NCI-H226 (cell line): ENCODE data around the gene MACROD2.
"Not testable (repeated sequence)": the region's sequence is repeated elsewhere in the genome, so short reads cannot be mapped to it uniquely, and the experiment has no call there.

Experiments
- DNase-seq: peaks from one replicate; pipeline ENCODE4 v3.0.0-alpha.2; 2015

The MACROD2 gene

DNA sequence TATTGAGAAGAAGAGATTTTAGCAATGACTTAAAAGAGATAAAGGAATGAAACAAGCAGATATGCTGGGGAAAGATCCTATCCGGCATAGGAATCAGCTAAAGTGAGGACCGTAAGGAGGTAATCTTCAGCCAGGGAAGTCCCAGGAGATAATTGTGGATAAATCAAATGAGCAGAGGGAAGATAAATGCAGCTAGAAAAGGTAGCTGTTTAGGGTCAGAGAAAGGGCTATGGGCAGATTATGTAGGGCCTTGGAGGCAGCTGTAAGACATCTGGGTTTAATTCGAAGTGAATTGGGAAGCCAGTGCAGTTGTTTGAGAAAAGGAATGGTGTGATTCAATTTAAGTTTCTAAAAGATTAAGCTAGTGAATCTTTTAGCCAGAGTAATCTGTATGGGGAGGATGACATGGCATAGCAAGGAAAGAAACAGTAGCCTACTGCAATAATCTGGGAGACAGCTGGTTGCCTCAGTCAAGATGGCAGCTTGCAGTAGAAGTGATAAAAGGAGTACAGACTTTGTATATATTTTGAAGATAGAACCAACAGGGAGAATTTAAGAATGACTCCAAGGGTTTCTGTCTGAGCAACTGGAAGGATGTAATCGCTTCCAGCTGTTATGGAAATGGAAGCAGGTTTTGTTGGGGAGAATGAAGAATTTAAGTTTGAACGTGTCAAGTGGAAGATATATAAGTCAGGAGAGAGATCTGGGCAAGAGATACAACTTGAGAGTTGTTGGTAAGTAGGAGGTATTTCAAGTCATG, 894.4 kb downstream of the MACROD2 start:
- DNase-seq = no peak

DNA sequence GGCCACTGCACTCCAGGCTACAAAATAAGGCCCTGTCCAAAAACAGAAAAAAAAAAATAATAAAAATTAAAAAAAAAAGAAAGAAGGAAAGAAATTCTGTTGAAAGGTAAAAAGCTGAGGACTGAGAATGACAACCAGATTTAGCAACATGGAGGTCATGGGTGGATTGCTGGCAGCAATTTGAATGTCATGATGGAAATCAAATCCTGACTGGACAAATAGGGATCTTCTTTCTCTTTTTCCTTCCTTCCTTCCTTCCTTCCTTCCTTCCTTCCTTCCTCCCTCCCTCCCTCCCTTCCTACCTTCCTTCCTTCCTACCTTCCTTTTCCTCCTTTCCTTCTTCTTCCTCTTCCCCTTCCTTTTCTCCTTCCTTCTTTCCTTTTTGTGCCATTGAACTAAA, 895.4 kb downstream of the MACROD2 start:
- no peak for DNase-seq

DNA sequence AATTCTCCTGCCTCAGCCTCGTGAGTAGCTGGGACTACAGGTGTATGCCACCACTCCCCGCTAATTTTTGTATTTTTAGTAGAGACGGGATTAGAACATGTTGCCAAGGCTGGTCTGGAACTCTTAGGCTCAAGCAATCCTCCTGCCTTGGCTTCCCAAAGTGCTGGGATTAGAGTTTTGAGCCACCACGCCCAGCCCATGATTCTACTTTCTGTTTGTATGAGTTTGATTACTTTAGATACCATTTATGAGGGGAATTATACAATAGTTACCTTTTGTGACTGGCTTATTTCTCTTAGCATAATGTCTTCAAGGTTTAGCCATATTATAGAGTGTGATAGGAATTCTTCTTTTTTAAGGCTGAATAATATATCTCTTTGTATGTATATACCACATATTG, 897.5 kb downstream of the MACROD2 start:
- no peak for DNase-seq

DNA sequence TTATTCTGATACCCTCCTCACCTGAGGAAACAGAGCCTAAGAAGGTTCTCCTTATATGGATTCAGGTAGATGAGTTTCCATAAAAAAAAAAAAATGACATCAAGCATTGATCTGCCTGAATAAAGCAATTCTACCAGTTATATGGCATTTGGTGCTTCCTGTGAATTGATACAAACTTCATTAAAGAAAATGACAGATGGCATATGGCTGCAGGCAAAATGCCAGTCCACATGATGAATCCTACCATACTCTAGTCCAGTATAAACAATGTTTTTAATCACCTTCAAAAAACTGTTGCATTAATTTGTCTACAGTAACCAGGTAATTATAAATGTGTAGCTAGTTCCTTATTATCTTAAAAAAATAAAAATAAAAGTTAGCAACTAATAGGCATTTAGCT, 901.3 kb downstream of the MACROD2 start:
- no peak for DNase-seq

GRCh38 chr20:14897608-14898007, 902.3 kb downstream of the MACROD2 start:
- no peak for DNase-seq

GRCh38 chr20:14902432-14903089, 907.2 kb downstream of the MACROD2 start:
- DNase-seq = no peak

- no peak for DNase-seq
Measured at GRCh38 chr20:14906908-14907434, 911.7 kb downstream of the MACROD2 start.

DNA sequence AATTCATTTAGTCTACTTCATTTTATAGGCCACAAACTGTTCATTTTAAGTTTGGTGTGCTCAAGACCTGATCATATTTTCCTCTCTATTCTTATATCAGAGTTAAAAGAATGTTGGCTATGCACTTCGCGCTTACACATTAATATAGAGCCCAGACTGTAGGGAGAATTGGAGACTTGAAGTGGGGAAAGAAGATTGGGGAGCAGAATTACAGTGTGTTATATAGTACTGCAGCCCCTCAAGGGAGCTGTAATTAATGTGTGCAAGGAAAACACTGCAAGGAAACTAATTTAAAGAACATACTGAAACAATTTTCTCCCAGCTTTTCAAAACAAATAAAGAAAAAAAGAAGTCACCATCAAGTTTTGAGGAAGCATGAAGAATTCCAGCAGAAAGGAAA, 914.8 kb downstream of the MACROD2 start:
- no peak for DNase-seq

DNA sequence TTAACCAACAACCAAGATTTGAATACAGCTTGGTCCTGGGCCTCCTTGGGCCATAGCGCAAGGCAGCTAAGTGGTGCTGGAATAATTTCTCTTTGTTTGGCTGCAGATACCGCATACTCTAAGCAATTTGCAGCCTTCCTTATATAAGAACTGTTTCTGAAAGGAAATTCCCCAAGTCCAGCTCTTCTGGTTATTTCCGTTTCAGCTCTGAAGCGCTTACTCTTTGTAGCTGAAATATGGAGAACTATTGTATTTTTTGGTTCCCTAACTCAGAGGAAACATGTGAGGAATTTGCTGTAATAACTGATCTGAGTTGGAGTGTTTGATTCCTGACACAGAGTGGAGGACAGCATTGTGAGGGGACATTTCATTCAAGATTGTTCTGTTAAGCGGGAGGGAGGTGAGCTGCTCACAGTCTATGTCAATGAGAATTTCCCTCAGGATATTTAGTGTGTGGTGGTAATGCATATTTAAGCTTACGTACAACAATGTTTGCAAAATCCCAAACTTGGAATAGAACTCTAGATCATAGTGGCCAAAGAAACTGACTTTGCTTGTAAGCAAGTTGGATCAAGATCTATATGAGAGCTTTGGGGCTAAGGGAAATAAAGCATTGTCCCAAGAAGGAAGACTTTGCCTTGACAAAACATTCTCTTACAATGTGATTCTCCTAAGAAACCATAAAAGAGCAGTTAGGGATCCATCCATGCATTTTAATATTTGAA, 918.7 kb downstream of the MACROD2 start:
- DNase-seq = no peak

GRCh38 chr20:14914633-14915032, 919.3 kb downstream of the MACROD2 start:
- DNase-seq = no peak

DNA sequence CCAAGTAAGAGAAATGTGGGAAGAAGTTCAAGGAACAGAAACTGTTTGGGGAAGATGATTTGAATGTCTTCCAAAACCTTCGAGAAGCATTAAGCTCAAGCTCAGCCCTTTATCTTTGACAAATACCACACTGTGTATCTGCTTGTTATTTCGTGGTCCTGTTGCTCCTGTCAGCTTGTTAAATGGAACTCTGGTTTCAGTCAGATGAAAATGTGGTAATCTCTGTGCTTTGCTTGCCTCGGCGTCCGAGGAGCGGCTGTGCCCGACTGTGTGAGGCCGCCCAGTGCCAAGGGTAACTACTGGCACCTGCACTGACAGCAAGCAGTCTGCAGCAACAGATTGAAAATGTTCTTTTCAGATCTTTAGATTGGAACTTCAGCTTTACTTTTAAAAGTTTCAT, 920.0 kb downstream of the MACROD2 start:
- no peak for DNase-seq

- DNase-seq = no peak
Measured at GRCh38 chr20:14916360-14916920, 921.1 kb downstream of the MACROD2 start.

DNA sequence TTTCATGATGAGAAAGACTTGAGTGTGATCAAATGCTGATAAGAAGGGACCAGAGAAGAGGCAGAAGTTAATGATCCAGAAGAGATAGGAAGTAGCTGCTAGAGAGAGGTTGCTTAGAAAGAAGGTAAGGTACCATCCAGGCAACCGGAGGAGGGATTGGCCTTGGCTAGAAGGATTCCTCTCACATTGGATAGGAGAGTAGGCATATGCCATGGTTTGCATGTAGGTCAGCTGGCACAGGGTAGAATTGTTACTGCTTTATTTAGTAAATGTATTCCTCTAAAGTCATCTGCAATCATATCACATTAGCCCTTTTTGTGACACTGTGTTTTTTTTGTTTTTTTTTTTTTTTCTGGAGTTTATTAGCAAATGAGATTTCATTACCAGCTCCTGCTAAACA, 923.0 kb downstream of the MACROD2 start:
- DNase-seq = no peak

- DNase-seq = no peak
Measured at GRCh38 chr20:14918976-14919375, 923.7 kb downstream of the MACROD2 start.

GRCh38 chr20:14919501-14920081, 924.3 kb downstream of the MACROD2 start:
- no peak for DNase-seq

GRCh38 chr20:14921513-14921912, 926.2 kb downstream of the MACROD2 start:
- DNase-seq = no peak

- no peak for DNase-seq
Measured at GRCh38 chr20:14922503-14923267, 927.4 kb downstream of the MACROD2 start.

DNA sequence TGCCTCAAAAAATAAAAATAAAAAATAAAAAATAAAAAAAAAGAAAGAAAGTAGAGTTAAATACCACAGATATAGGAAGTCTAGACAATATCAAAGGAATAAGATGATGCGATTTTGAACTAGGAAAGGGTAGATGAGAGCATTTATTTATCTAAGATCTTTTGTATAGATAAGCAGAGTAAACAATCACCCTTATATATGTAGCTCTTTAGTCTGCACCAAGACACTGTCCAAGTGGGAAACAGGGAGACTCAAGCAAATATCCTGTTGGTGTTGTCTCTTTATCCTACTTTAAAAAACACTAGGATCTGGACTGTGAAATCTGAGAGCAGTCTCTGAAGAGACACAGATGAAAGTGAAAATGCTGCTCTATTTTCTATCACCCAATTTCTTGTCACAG, 929.1 kb downstream of the MACROD2 start:
- no peak for DNase-seq

DNA sequence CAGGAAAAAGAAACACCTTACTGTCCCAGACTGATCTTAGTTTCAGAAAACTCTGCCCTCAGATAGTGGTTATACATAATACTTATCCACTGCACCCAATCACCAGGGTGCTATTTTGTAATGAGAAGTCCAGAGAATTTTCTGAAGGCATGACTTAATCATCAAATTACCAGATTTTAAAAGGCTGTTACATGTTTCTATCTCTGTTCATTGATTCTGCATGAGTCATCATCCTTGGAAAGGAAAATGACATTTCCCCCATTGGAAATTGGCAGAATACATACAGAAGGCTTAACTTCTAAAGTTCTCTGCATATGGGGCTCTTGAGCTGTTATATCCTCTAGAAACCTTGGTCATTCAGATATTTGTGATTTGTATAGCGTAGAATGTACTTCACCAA, 930.0 kb downstream of the MACROD2 start:
- peak; percentile 4 for DNase-seq

- DNase-seq = not testable (repeated sequence)
Measured at GRCh38 chr20:14926436-14926835, 931.1 kb downstream of the MACROD2 start.

DNA sequence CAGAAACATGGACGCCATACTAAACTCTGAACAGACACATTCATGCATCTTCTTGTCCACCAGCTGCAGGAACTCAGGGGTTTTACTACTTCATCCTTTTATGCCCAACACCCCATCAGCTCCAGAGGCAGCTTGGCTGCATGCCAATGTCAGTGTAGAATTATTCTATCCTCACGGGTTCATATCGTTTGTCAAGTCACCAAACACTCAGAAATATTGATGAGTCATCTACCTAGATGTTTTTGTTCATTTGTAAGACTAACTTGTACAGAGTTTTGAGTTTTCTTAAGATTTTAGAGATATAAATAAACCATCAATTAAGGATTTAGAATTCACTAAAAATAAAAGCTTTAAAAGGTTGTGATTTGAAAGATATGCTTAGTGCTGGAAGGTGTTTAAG, 932.8 kb downstream of the MACROD2 start:
- DNase-seq = no peak

GRCh38 chr20:14929388-14929787, 934.1 kb downstream of the MACROD2 start:
- DNase-seq = no peak
